ENCODE results near the gene DLX1. TPM values are rescaled to one million over a fixed set of nuclear protein-coding genes. Genes with fewer than 3 reads are reported as not detected.

Gene DLX1
- total and polyA plus RNA-seq, 9 of the 15 experiments (the other 6 are each of a cell fraction or from before 2014, with no cell fraction given): 1.9 to 26.2 (median 9.6) TPM

GRCh38 chr2:172046080-172046678, 39.1 kb upstream of the DLX1 start:
- no peak overlapping the region for H3K4me3 ChIP-seq
- no peak for DNase-seq (ENCODE audit: extremely low read depth in 1 of 4, low spot score in 3 of 4)
- no peak overlapping the region for H3K4me2 ChIP-seq (ENCODE audit: insufficient read depth, low read length)
- no TSS peak for BruUV-seq (replicated peaks)
- peak; percentile 52 for ATAC-seq
- H3K27me3 ChIP-seq (ENCODE audit: control insufficient read depth in 2 of 2, insufficient read depth in 2 of 2, low read length in 2 of 2): no peaks in the 10 kb centered on the region
- no peaks in the 10 kb centered on the region for H3K9me3 ChIP-seq (replicated peaks; ENCODE audit: control insufficient read depth, insufficient read depth, low read depth, low read length)
- ChIA-PET CTCF (ENCODE audit: low intra/inter-chr PET ratio) (no interaction called here), POLR2A (interaction anchor here (0.6 to 1.3 kb wide), 6 partner anchors 9 to 39 kb away, joined by 3 to 10 read pairs (median 4); partner anchors contain the start of gene DLX1)
- no peak overlapping the region for H2AFZ ChIP-seq (ENCODE audit: low read depth, low read length)
- FAIRE-seq: no peak
- no peaks in the 10 kb centered on the region for H3K9me1 ChIP-seq (ENCODE audit: control insufficient read depth, insufficient read depth, low read length)
- in situ Hi-C loops (cut with MboI) (no loop called here), intact Hi-C loops (cut with micrococcal nuclease) (loop anchor here (1.0 to 5.0 kb wide), 3 partner anchors 39 to 124 kb away; partner anchors contain the start of genes DLX1, HAT1 and METAP1D)
- H3K79me2 ChIP-seq (ENCODE audit: control insufficient read depth, insufficient read depth, low read length): peaks cover 7% of the 10 kb centered on the region; the same call in 1 of the 3 replicates
- H3K4me1 ChIP-seq (replicated peaks in 1 of 2; ENCODE audit: control insufficient read depth in 2 of 2, insufficient read depth in 2 of 2, low read length in 2 of 2): peaks cover 3 to 29% of the 10 kb centered on the region in 2 experiments; a peak in 4 of 5 replicates
- H4K20me1 ChIP-seq (replicated peaks; ENCODE audit: control insufficient read depth, insufficient read depth, low read length): no peaks in the 10 kb centered on the region
- no peak overlapping the region for H3K9ac ChIP-seq (ENCODE audit: insufficient read depth in 1 of 2, low read depth in 2 of 2, low read length in 2 of 2)
- H3K36me3 ChIP-seq (ENCODE audit: control insufficient read depth, insufficient read depth, low read length): no peaks in the 10 kb centered on the region
- WGBS (ENCODE audit: insufficient coverage, low coverage, missing lambda C conversion rate): 0% methylated on average over 1 of the region's 1 CpG
- H3K27ac ChIP-seq (ENCODE audit: extremely low read depth, low read depth, low read length): peak overlapping the region; percentile 14; the same call in 2 of the 3 replicates
- TF ChIP-seq RBM22 (IDR thresholded peaks at IDR 0.05; ENCODE audit: low read depth, low read length, poor library complexity, severe bottlenecking): no peak
- TF ChIP-seq RB1 (IDR thresholded peaks at IDR 0.05; ENCODE audit: low read depth): no peak
- no peak for TF ChIP-seq CTCFL (IDR thresholded peaks at IDR 0.05; ENCODE audit: borderline replicate concordance, insufficient read depth, low read depth, low read length, poor library complexity, severe bottlenecking)
- peak; percentile 40; the same call in 1 of the 2 replicates for TF ChIP-seq NCOA1 (IDR thresholded peaks at IDR 0.05; ENCODE audit: low read depth)
- TF ChIP-seq RUNX1 (IDR thresholded peaks at IDR 0.05; ENCODE audit: low read depth): no peak
- no peak for TF ChIP-seq XRCC4 (IDR thresholded peaks at IDR 0.05; ENCODE audit: extremely low read depth, insufficient read depth, insufficient read length)
- no peak for TF ChIP-seq ZNF77 (CRISPR knock-in tag; IDR thresholded peaks at IDR 0.05)
- TF ChIP-seq ZNF830 (CRISPR knock-in tag; IDR thresholded peaks at IDR 0.05): no peak
- TF ChIP-seq TRIM24 (IDR thresholded peaks at IDR 0.05): peak; percentile 89 to 93; a peak in 3 of 4 replicates
- TF ChIP-seq TOE1 (IDR thresholded peaks at IDR 0.05; ENCODE audit: borderline replicate concordance): no peak
- no peak for TF ChIP-seq TOE1 (CRISPR knock-in tag; IDR thresholded peaks at IDR 0.05; ENCODE audit: borderline replicate concordance, low read depth)
- TF ChIP-seq ZNF347 (CRISPR knock-in tag; IDR thresholded peaks at IDR 0.05; ENCODE audit: low read depth): no peak
- no peak for TF ChIP-seq GATAD2B (IDR thresholded peaks at IDR 0.05; ENCODE audit: borderline replicate concordance)
- peak; percentile 88; the same call in 1 of the 2 replicates for TF ChIP-seq NBN (IDR thresholded peaks at IDR 0.05; ENCODE audit: low read depth)
- TF ChIP-seq ZBTB34 (CRISPR knock-in tag; IDR thresholded peaks at IDR 0.05): no peak
- no peak for TF ChIP-seq NR2C2 (CRISPR knock-in tag; IDR thresholded peaks at IDR 0.05)
- peak; percentile 48; the same call in 1 of the 2 replicates for TF ChIP-seq NR2C2 (tag; IDR thresholded peaks at IDR 0.05)
- TF ChIP-seq ZNF197 (CRISPR knock-in tag; IDR thresholded peaks at IDR 0.05; ENCODE audit: low read depth): peak; percentile 79; the same call in 1 of the 2 replicates
- no peak for TF ChIP-seq RBM14 (IDR thresholded peaks at IDR 0.05; ENCODE audit: borderline replicate concordance, insufficient read depth, low read depth, low read length)
- no peak for TF ChIP-seq HSF4 (CRISPR knock-in tag; IDR thresholded peaks at IDR 0.05; ENCODE audit: borderline replicate concordance)
- peak; percentile 69 for TF ChIP-seq EP400 (IDR thresholded peaks at IDR 0.05)

Measured in K562 (cell line).